Activated T-helper 1 cell treated with Interleukin-2 at 50 U/mL for 16 hours (primary cell): ENCODE data around the gene CHTF18.
"Not testable (repeated sequence)": the region's sequence is repeated elsewhere in the genome, so short reads cannot be mapped to it uniquely, and the experiment has no call there.

ENCODE experiments used
- DNase-seq: peaks from one replicate; pipeline ENCODE4 v3.0.0-alpha.2; 2020; ENCODE audit warnings: low read depth

Gene CHTF18

GRCh38 chr16:830871-831570, 42.6 kb downstream of the CHTF18 start:
- no peak for DNase-seq

- no peak for DNase-seq
Measured at GRCh38 chr16:831571-832413, 43.4 kb downstream of the CHTF18 start.

- DNase-seq: no peak
Measured at GRCh38 chr16:832652-833336, 44.4 kb downstream of the CHTF18 start.

GRCh38 chr16:833411-833810, 45.0 kb downstream of the CHTF18 start:
- DNase-seq: no peak

- DNase-seq: no peak
Measured at GRCh38 chr16:835373-835772, 47.0 kb downstream of the CHTF18 start.

- no peak for DNase-seq
Measured at GRCh38 chr16:836221-836620, 47.8 kb downstream of the CHTF18 start.

- not testable (repeated sequence) for DNase-seq
Measured at GRCh38 chr16:836822-837221, 48.4 kb downstream of the CHTF18 start.

- DNase-seq: no peak
Measured at GRCh38 chr16:838741-839140, 50.3 kb downstream of the CHTF18 start.

- DNase-seq: no peak
Measured at GRCh38 chr16:839643-840408, 51.4 kb downstream of the CHTF18 start.

GRCh38 chr16:840561-841454, 52.4 kb downstream of the CHTF18 start:
- DNase-seq: no peak

GRCh38 chr16:841455-842060, 53.1 kb downstream of the CHTF18 start:
- no peak for DNase-seq

GRCh38 chr16:842061-842476, 53.6 kb downstream of the CHTF18 start:
- no peak for DNase-seq

GRCh38 chr16:842711-843560, 54.5 kb downstream of the CHTF18 start:
- DNase-seq: no peak

GRCh38 chr16:843771-844170, 55.4 kb downstream of the CHTF18 start:
- DNase-seq: no peak

- DNase-seq: no peak
Measured at GRCh38 chr16:844638-845350, 56.4 kb downstream of the CHTF18 start.

- DNase-seq: no peak
Measured at GRCh38 chr16:845351-845745, 56.9 kb downstream of the CHTF18 start.

- DNase-seq: no peak
Measured at GRCh38 chr16:847151-847550, 58.7 kb downstream of the CHTF18 start.
